ACC112 (cell line): ENCODE results near the gene GPN2.
"Not testable (repeated sequence)": the region's sequence is repeated elsewhere in the genome, so short reads cannot be mapped to it uniquely, and the experiment has no call there.

Source experiments
- H2AFZ ChIP-seq: fragments of 200-600 bp; sonication (generic); one replicate; pipeline ENCODE4 v1.6.0; 2017; ENCODE audit warnings: antibody characterized with exemption, low read length; ENCODE audit not compliant: unreplicated experiment
- H3K27ac ChIP-seq: fragments of 200-600 bp; sonication (generic); 2 replicates; pipeline ENCODE4 v1.5.1; 2014; ENCODE audit warnings: low read depth, mild to moderate bottlenecking, antibody characterized with exemption, low read length, moderate library complexity
- H3K27me3 ChIP-seq: fragments of 200-600 bp; sonication (generic); 2 replicates; pipeline ENCODE4 v1.6.1; 2014; ENCODE audit warnings: mild to moderate bottlenecking, antibody characterized with exemption, low read length, moderate library complexity, mixed read lengths; ENCODE audit not compliant: insufficient read depth
- H3K36me3 ChIP-seq: fragments of 200-600 bp; sonication (generic); 2 replicates; pipeline ENCODE4 v1.6.1; 2016; ENCODE audit warnings: mild to moderate bottlenecking, antibody characterized with exemption, low read length, moderate library complexity, mixed read lengths; ENCODE audit not compliant: insufficient read depth
- H3K4me1 ChIP-seq: fragments of 200-600 bp; sonication (generic); one replicate; pipeline ENCODE4 v1.6.1; 2016; ENCODE audit warnings: low read length, mixed read lengths; ENCODE audit not compliant: insufficient read depth, unreplicated experiment, control insufficient read depth
- H3K4me3 ChIP-seq: fragments of 200-600 bp; sonication (generic); 2 replicates; pipeline ENCODE4 v1.5.1; 2014; ENCODE audit warnings: mild to moderate bottlenecking, low read depth, low read length
- H3K79me2 ChIP-seq: fragments of 200-600 bp; sonication (generic); one replicate; pipeline ENCODE4 v1.6.0; 2016; ENCODE audit warnings: low read length; ENCODE audit not compliant: control insufficient read depth, unreplicated experiment, insufficient read depth

The GPN2 gene

DNA sequence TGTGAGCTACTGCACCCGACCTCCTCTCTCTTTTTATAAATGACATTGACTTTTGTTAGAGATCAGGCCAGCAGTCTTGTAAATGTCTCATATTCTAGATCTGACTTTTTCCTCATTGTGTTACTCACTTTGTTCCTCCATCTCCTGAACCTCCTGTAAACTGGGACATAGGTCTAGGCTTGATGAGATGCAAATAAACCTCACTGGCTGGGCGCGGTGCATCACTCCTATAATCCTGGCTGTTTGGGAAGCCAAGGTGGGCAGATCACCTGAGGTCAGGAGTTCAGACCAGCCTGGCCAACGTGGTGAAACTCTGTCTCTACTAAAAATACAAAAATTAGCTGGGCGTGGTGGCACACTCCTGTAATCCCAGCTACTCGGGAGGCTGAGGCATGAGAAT lies 42.3 kb downstream of the GPN2 start:
- not testable (repeated sequence) for H3K36me3 ChIP-seq
- peaks cover 29% of the 10 kb centered on the region for H3K4me1 ChIP-seq

DNA sequence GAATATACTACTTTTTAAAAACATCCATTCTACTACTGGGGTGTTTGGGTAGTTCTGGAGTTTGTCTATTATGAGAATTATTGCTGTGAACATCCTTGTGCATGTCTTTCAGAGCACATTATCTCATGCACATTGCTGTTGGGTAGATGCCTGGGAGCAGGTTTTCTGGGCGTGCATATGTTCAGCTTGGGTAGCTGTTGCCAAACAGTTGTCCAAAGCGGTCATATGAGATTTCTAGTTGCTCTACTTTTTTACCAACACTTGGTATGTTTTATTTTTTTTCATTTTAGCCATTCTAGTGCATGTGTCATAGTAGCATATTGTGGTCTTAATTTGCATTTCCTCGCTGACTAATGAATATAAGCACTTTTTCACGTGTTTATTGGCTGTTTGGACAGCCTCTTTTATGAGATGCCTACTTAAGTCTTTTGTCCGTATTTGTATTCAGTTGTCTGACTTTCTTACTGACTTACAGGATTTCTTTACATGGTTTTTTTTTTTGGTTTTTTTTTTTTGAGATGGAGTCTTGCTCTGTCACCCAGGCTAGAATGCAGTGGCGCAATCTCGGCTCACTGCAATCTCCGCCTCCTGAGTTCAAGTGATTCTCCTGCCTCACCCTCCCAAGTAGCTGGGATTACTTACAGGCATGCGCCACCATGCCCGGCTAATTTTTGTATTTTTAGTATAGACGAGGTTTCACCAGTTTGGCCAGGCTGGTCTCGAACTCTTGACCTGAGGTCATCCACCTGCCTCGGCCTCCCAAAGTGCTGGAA lies 45.5 kb downstream of the GPN2 start:
- H3K27me3 ChIP-seq: no peaks in the 10 kb centered on the region
- no peak overlapping the region for H3K4me3 ChIP-seq
- no peaks in the 10 kb centered on the region for H3K36me3 ChIP-seq
- H3K79me2 ChIP-seq: peaks cover 3% of the 10 kb centered on the region
- H2AFZ ChIP-seq: no peak overlapping the region
- peaks cover 23% of the 10 kb centered on the region for H3K4me1 ChIP-seq
- H3K27ac ChIP-seq: no peak overlapping the region

More for the DNA sequence above, 42.3 kb downstream of the GPN2 start:
- H3K27me3 ChIP-seq, H2AFZ ChIP-seq, H3K4me3 ChIP-seq, H3K79me2 ChIP-seq: not testable (repeated sequence)
- peak overlapping the region; percentile 95 for H3K27ac ChIP-seq

DNA sequence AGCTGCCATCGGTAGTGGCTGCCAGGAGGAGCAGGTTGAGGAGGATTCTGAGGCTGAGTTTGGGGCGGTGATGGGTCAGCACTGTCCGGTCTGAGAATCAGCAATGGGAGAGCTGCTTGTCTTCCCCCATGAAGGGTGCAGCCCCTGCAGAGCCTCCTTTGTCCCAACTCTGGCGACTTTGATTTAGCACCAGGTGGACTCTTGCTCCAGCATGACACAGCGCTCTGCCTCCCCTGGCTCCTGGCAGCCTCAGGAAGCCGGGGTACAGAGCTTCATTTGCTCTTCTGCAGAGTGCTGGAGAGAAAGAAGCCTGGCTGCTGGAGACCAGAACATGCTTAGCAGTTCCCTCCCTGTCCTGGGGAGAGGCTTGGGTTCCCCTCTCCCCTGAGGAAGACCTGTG lies 50.3 kb downstream of the GPN2 start:
- Histone ChIP-seq H3K27me3 (no peaks in the 10 kb centered on the region), H3K4me3 (no peak overlapping the region), H3K36me3 (no peaks in the 10 kb centered on the region), H3K4me1 (peaks cover 3% of the 10 kb centered on the region), H3K27ac (no peak overlapping the region), H3K79me2 (peaks cover 3% of the 10 kb centered on the region), H2AFZ (no peak overlapping the region)

DNA sequence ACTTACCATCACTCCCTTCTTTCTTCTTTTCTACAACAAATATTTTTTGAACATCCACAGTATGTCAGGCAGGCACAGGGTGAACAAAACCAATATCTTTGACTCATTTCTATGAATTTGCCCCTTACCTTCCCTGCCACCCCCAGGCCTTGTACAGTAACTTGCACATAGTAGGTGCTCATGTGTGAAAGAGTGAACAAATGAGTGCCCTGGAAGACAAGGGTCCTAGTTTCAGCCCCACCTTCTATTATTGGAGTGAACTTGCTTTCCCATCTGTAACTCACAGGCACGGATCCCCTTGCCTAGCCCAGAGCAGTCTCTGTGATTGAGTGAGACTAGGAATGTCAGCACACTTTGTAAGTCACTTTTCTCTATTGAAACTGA lies 50.8 kb downstream of the GPN2 start:
- Histone ChIP-seq H3K27me3 (no peaks in the 10 kb centered on the region), H3K4me1 (peaks cover under 1% of the 10 kb centered on the region), H3K27ac (no peak overlapping the region), H3K79me2 (peaks cover under 1% of the 10 kb centered on the region), H3K36me3 (0 out of 2 replicates have a peak, but pooled peaks cover 3% of the 10 kb centered on the region), H3K4me3 (no peak overlapping the region), H2AFZ (no peak overlapping the region)

DNA sequence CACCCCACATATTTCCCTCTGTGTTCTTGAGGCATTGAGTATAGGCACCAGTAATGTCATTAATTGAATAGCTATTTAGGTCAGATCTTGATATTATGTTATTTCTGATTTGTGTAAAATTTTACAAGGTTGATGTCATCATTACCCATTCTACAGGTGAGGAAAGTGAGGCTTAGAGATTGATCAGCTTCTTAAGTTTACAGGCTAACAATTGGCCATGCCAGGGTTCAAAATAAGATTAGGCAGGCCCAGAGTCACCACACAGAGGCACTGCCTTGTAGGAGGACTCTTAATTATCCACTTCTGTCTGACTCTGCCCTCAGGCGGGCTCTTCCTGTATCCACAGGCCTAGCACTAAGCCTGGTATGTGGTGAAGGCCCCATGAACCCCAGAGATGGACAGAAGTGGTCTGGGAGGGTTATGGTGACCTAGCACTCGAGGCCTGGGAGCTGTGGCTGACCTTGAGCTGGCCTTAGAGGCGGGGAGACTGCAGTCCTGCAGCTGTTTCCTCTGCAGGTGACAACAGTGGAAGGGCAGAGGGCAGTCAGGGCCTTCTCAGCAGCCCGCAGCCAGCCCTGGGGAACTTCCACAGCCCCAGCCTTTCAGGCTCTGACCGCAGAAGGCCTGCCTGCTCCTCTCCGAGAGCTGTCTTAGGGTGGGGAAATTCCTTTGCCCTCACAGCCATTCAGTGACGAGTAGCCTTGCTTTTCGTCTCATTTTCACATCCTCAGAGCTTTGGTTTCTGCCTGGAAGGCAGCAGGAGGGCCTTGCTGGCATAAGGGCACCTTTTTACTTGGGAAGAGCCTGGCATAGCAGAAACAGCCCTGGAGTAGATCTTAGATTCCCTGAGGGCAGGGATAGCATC lies 51.4 kb downstream of the GPN2 start:
- no peaks in the 10 kb centered on the region for H3K4me1 ChIP-seq
- no peak overlapping the region for H3K4me3 ChIP-seq
- H3K36me3 ChIP-seq: 0 out of 2 replicates have a peak, but pooled peaks cover 4% of the 10 kb centered on the region
- H3K27ac ChIP-seq: no peak overlapping the region
- H2AFZ ChIP-seq: no peak overlapping the region
- H3K27me3 ChIP-seq: no peaks in the 10 kb centered on the region
- H3K79me2 ChIP-seq: no peaks in the 10 kb centered on the region

DNA sequence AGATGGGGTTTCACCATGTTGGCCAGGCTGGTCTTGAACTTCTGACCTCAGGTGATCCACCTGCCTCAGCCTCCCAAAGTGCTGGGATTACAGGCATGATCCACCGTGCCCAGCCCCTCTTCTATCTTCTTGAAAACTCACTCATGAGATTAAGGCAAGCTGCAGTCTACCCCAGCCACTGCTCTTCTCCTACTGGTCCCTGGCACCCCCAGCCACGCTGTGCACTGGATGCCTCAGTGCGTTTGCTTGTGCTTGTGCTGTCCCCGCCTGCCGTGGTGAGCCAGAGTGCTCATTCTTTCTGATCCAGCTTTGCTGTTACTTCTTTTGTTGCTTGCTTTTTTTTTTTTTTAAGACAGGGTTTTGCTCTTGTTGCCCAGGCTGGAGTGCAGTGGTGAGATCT lies 52.4 kb downstream of the GPN2 start:
- H3K4me3 ChIP-seq, H2AFZ ChIP-seq, H3K36me3 ChIP-seq, H3K27ac ChIP-seq, H3K4me1 ChIP-seq, H3K79me2 ChIP-seq, H3K27me3 ChIP-seq: not testable (repeated sequence)

DNA sequence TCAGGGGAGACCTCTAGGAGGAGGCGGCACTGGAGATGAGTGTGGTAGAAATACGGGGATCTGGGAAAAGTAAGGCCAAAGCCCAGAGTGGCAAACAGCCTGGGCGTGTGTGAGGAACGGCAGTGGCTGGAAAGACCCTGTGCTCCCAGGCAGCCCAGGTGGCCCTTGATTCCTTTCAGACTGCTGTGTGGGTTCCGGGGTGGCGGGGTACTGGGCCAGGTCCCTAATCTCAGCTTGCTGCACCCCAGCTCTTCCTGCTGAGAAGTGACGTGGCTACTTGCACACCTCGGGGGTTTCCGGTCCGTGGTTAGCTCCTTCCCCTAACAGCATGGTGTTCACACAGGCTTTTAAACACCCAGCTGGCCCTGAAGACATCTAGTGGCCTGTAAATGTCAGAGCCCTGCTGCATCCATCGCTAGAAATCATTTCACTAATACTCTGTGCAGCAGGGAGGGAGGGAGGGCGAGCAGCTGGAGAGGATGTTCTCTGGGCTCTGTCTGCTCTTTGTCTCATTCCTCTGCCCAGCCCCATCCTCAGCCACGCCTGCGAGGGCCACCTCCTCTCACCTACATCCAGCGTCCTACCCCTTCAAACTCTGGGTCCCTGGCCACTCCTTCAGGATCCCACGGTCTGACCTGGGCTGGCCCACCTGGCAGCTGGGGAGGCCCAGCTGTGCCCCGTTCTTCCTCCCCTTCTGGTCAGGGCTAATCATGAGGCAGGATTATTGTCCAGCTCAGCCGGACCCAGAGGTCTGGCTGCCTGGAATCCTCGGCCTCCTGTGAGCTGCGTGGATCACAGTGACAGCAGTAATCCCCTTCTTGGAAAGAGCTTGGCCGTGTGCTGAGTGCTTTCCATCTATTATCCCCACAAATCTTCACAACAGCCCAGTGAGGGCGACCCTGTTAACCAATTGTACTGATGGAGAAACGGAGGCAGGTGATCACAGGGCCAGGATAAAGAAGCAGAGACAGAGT lies 56.4 kb downstream of the GPN2 start:
- H3K79me2 ChIP-seq: peaks cover 18% of the 10 kb centered on the region
- H3K4me1 ChIP-seq: peaks cover 1% of the 10 kb centered on the region
- no peak overlapping the region for H3K4me3 ChIP-seq
- no peak overlapping the region for H2AFZ ChIP-seq
- H3K36me3 ChIP-seq: 0 out of 2 replicates have a peak, but pooled peaks cover 7% of the 10 kb centered on the region
- H3K27ac ChIP-seq: no peak overlapping the region
- no peaks in the 10 kb centered on the region for H3K27me3 ChIP-seq

DNA sequence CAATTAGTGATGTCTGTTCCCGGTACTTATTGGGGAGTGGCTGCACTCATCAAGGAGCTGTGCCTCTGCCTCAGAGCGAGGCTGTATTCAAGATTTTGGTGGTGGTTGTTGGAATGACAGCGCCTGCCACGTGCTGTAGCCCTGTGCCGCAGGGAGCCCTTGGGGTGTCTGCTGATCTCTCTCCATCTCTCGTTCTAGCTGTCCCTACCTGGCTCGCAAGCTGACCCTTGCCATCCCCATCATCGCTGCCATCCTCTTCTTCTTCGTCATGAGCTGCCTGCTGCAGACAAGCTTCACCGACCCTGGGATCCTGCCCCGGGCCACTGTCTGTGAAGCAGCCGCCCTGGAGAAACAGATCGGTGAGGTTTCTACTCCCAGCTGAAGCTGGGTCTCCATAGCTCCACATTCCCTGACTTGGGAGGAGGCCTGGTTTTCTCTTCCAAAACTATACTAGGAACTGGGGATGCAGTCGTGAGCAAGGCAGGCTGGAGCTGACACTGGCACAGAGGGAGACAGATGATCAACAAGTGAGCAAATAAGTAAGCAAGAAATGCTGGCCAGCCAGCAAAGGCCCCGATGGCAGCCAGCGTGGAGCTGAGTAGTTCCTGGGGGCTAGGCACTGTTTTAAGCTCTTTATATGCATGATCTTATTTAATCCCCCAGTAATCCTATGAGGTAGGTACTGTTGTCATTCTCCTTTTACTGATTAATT lies 57.7 kb downstream of the GPN2 start:
- Histone ChIP-seq H3K27me3 (no peaks in the 10 kb centered on the region), H3K27ac (no peak overlapping the region), H3K36me3 (0 out of 2 replicates have a peak, but pooled peaks cover 7% of the 10 kb centered on the region), H3K4me3 (no peak overlapping the region), H3K79me2 (peaks cover 29% of the 10 kb centered on the region), H2AFZ (no peak overlapping the region), H3K4me1 (peaks cover 12% of the 10 kb centered on the region)

DNA sequence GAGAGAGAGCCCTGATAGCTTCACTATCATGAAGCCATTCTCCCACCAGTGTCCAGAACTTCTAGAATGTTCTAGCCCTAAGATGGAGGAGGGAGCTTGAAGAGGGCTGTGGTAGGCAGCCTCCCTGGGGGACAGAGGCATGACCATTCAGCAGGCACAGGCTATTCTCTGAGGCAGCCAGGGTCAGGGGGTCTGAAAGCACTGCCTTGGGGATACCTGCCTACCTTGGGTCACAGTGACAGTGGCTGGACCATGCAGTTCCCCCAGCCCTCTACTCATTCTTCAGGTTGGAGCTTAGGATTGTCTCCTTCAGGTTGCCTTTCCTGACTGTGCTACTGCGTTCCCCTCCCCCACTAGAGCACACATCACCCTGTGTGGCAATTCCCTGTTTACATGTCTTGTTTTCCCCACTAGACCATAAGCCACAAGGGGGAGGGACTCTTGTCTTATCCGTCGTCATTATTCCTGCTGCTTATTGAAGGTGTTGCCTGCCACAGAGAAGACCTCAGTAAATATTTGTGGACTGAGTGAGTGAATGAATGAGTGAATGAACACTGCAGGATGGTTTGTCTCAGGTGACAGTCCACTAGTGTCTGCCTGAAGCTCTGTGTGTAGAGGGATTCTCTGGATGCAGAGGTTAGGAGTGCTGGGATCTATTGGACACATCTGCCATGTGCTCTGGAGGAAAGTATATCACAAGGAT lies 58.4 kb downstream of the GPN2 start:
- Histone ChIP-seq H3K27me3 (no peaks in the 10 kb centered on the region), H3K79me2 (peaks cover 31% of the 10 kb centered on the region), H3K36me3 (0 out of 2 replicates have a peak, but pooled peaks cover 7% of the 10 kb centered on the region), H2AFZ (no peak overlapping the region), H3K27ac (no peak overlapping the region), H3K4me3 (no peak overlapping the region), H3K4me1 (peaks cover 12% of the 10 kb centered on the region)
